ENCODE data around the gene TRPM1.
A peak's percentile ranks its signal among the peaks of the same experiment; 100 is the strongest.

TRPM1 gene

DNA sequence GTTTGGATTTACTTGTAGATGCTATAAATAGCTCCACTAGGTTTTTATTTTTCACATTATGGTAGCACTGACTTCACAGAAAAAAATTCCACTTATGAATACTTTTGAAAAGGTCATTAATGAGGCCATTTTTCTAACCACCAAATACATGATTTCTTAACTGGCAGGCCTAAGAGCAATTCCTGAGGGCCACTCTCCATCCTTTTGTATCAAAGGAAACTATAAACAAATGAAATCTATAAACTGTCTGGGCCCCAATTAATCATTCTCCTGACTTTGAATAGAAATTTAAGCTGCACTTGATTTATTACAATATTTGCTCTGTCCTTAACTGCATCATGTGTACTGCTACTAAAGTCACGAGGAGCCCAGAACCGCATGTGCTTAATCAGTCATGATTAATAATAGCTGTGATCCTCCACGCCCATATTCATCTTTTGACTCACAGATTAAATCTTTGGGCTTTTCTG, 85.0 kb downstream of the TRPM1 start:
- no peak for DNase-seq

DNA sequence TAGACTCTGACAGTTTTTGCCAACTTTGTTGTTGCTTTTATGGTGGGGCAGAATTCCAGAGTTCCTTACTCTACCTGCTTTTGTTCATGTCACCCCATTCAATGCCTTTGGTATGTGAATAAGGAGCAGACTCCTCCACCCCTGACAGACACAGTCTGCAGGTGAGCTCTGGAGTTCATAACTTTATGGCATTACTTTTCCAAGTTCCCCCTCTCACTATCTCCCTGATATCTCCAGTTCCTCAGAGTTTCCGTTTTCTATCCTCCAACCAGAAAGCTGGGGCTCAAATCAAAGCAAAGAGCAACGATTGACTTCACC, 87.0 kb downstream of the TRPM1 start:
- DNase-seq: no peak

DNA sequence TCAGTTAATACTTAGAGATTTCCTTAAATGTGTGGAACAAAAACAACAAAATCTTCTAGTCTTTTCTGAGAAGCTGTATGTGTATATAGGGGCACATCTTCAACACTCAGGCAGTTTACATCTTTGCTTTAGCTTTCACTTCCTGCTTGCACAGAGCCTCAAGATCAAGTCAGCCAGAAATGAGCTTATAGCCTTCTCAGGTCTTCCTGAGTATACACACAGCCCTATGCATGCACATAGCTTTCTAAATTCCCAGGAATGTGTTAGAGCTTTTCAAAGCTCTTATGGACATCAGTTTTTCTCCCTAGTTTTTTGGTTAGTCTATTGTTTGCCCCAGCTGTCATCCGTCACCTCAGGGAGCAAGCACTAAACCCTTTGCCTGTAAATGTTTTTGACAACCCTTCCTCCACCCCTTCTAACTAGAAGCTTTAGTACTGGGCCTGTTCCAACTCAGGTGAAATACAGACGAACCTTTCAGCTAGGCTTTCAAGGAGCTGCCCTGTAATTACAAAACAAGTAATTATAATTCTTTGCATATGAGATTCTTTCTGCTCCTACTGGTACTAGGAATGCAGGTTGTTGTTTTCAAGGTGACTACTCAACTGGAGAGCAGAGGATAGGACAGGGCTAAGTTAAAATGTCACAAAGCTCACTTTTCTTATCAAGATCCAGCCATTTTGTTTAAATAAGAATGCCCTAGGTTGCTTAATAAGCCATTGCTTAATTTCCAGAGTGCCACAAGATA, 87.5 kb downstream of the TRPM1 start:
- no peak for DNase-seq

DNA sequence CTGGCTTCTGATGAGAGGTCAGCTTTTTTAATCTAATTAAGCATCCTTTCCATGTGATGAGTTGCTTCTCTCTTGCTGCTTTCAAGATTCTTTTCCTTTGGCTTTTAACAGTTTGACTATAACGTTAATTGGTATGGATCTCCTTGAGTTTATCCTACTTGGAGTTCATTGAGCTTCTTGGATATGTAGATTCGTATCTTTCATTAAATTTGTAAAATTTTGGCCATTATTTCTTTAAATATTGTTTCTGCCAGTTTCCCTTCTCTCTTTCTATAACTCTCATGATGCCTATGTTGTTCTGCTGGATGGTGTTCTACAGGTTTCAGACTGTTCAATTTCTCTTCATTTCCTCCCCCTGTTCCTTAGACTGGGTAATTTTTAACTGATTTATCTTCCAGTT, 89.1 kb downstream of the TRPM1 start:
- no peak for DNase-seq

DNA sequence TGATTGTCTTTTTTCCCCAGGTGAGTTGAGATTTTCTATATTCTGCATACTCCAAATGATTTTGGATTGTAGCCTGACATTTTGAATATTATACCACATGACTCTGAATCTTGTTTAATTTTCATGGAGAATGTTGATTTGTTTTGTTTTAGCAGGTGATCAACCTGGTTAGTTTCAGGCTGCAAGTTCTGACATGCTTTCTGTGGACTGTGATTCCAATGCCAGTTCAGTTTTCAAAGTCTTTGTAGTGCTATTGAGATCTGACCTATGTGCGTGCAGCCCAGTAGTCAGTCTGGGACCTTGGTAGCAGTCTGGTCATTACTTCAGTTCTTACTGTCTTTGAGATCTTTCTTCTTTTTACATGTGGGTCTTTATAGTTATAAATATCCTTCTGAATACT, 91.5 kb downstream of the TRPM1 start:
- DNase-seq: no peak

DNA sequence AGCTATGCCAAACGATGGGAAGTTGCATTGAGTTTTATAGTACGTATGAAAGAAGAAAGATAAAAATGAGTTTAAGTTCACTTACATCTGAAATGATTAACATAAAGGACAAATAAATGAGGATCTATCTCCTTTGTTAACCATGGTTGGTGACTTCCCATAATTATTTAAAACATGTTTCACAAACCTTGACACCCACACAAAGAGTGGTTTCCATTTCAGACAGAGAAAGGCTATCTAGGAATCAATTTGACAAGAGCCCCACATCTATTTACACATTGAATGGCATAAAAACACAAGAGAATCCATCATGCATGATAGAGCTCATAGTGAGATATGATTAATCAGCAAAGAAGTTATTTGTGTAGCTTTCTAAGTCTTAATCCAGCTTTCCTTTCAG, 95.9 kb downstream of the TRPM1 start:
- DNase-seq: no peak

DNA sequence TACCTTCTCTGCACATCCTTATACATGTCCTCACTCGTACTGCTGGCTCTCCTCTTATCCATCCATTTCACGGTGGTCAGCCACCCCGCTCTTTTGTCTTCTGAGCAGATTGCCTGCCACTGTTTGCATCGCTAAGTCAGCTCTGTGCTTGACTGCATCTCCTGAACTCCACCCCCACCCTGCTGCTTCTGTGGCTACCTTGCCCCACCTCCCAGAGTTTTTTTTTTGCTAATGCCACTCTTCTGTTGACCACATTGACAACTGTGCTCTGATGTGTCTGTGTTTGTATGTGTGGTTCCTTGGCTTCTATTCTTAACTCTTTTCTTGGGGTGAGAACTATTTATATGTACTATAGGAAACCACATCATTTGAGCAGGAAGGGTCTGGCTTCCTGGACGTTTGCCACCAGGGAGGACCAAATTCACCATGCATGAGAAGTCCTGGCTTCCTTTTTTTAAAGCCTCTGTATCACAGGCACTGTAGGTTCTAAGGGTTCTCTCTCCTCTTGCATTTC, 97.2 kb downstream of the TRPM1 start:
- DNase-seq: no peak

DNA sequence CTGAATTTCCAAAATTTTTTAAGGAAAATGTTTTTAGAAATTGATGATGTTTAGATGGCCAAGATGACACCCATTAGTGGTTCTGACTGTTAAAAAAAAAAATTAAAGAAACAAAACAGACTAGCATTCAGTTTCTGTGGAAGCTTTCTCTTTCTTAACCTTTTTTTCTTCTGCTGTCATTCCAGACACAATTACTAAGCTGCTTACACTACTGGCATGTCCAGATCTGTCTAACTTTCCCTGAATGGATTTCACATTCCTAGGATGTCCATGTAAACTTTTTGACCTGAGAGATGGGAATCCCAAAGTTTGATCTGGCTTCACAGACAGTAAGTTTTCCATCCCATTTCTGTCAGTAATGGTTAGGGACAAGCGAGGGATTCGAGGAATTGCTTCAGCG, 99.8 kb downstream of the TRPM1 start:
- DNase-seq: no peak

DNA sequence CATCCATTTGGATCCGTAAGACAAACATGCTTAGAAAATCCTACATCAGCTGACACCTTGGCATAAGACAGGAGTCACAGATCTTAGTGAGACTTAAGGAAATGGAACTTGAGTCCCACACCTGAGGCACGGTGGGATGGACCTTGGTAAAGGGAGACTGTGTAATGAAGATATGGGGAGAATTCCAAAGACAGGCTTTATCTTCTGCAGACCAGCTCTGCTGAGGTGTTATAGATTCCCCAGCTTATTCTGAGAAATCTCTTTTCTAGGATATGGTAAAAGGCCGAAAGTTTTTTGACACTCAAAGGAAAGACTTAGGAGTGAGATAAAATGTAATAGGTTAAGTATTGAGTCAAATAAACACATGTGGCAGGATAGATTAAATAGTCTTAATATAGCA, 101.8 kb downstream of the TRPM1 start:
- no peak for DNase-seq

DNA sequence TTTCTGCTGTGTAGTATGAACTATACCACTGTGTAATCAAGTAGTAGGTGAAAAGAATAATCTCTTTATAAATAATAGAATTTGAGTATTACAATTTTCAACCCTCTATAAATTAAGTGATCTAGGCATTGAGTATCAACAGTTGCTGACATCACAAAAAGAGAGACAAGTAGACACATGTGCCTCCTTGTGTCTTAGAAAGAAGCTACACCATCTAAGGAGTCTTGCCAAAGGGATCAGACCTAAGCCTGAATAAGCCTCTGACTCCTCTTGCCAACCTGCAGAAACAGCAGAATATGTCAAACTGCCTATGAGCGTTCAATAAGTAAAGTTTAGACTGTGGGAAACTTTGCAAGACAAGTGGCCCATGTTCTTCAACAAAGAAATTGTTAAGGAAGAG, 104.3 kb downstream of the TRPM1 start:
- DNase-seq: no peak

DNA sequence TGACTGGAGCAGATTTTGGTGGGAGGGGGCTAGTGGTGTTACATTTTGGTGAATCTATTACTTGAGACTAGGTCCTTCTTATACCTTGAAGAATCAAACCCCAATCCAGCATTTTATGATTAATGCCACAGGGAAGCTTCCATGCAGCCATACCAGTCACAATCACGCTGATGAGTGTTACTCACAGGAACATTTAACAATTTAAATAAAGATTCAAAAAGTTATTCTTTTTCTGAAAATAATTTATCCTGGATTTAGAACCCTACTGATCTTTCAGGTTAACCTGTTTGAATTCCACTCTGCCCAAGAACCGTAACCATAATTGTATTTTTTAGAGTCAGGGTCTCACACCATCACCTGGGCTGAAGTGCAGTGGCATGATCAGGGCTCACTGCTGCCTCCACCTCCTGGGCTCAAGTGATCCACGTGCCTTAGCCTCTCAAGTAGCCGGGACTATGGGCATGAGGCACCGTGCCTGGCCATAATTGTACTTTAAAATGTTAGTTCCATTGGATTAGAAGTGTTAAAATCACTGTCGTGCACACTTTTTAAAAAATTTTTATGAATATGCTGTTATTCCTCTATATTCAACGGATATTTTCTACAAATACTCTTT, 109.2 kb downstream of the TRPM1 start:
- DNase-seq: no peak

DNA sequence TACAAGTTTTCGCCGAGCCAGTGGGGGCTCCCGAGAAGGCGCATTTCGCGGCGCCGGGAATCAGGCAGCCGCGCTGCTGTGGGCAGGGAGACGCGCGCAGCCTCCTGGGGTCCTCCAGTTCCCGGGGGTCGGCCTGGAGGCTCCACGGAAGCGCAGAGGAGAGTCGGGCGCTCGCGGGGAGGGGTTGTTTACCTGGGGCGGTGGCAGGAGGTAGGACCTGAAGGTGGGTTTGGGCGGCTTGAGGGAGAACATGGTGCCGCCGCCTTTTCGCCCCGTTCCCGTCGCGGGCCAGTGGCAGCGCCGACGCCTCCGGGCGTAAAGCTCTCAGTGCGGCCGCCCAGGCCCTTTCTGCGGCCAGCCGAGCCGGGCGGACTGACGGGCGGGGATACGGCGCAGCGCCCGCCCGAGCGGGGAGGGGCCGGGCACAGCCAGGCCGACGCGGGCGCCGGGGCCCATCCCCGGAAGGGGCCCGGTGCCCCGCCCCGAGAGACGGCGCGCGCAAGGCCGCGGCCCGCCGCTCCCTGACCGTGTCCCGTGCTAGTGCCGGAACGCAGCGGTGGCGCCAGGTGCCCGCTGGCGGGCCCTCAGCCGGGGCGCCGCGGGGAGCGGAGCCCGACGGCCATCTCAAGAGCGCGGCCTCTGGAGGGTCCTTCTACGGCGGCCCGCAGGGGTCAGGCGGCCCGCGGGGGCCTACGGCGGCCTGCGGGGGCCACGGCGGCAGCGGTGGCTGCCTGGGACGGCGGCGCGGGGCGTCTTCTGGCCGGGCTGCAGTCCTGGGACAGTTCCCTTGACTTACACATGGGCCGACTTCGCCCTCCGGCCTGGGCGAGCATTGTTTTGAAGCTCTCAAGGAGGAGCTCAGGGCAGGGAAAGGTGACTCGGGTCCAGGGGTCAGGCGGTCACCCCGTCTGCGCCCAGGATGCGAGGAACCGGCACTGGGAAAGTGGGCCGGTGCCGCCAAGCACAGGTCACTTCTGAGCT, 110.0 kb downstream of the TRPM1 start, which contains the start of gene MTMR10:
MTMR10 (minus strand) TSS at position 374 of the 981 bp plus-strand sequence; CDS start at position 252, 122 bp downstream.
- DNase-seq: peak; percentile 93

DNA sequence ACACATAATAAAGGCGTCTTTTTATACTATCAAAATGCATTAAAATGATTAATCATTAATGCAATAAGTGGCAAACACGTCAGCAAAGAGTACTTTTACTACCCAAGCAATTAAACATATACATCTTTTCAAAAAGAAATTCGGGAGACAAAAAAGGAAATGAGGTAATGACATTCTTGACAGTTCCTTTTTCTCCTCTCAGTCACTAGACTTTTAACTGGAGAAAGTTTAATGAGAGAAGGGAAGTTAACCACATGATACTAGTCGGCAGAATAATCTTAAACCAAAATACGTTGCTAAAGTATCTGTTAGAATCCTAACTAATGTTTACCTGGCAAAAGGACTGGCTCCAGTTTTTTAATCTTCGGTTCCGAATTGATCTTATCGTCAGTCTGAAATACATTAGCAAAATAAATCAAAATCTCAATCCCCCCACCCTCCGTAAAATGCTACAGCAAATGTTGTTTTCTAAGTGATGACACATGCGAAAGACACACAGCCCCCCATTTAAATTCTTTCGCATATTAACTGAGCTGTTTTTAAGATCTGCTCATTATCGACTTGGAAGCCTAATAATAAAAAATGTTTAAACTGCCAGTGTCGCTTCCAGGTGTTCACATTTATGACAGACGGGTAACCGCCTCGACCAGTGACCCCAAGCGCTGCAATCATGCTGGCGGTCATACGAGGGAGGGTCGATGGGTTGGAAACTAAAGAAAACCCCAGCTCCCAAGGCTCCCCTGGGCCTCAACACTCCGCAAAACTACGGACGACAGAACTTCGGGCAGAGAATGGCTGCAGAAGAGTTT, 110.9 kb downstream of the TRPM1 start:
- no peak for DNase-seq

DNA sequence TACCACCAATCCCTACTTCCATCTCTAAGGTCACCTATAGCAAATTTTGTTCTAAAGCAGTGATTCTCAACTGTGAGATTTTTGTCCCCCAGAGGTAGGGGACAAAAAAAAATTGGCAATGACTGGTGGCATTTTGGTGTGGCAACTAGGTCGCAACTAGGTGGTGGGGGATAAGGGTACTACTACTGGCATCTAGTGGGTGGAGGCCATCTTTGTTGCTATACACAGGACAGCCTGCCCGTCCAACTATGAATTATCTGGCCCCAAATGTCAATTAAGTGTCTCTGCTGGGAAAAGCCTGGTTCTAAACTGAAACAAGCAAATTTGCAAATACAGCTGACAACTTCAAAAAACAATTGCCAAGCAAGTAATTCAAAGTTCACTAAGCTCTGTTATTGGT, 111.5 kb downstream of the TRPM1 start:
- peak; percentile 12 for DNase-seq

DNA sequence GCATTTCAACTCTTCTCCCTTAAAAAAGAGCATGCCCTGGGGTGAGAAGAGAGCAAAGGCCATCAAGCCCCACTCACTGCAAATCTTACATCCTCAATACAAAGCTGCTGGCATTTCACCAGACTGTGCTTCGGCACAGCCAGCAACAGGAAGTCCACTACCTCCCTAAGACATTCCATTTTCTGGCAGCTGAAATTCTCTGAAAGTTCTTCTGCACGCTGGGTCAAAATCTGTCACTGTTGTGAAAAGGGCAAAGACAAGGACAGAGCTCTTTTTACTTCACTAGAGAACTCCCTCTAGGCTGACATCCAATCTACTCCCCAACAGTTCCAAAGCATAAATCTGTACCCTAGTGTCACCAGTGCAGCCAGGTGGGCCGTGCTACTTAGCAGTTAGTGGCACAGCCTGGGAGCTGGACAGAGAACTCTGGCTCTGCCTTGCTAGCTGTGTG, 116.4 kb downstream of the TRPM1 start:
- no peak for DNase-seq

DNA sequence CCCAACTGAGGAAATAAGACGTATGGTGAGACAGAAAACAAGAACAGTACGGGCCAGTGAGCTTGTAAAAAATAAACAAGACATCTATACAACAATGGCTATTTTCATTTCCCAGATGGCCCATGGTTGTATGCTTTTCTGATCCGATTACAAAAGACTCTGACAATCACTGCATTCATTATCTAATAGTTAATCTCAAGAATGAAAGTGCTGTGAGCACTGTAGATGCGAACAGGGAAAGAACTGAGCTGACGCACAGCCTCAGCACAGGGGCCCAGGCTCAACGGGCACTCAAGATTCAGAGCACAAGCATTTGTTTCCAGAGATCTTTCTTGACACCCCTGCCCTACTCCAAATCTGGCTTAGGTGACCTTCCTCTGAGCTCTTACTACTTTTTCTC, 117.0 kb downstream of the TRPM1 start:
- no peak for DNase-seq

DNA sequence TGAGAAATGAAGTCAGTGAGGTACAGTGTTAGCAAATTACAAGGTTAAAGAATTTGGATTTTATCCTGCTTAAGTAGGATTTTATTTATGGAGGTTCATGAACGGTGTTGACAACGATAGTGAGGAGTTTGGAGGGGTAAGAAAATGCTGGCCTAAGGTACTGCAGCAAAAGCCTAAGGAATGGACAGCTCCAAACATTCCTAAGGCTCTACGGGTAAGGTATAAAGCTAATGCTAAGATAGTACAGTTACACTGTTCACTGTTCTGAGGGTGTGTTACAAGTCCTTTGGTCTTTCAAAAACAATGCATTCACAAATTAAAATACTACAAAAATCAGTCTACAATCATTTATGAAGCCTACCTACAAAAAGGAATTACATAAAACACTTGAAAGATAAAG, 117.4 kb downstream of the TRPM1 start:
- DNase-seq: no peak

DNA sequence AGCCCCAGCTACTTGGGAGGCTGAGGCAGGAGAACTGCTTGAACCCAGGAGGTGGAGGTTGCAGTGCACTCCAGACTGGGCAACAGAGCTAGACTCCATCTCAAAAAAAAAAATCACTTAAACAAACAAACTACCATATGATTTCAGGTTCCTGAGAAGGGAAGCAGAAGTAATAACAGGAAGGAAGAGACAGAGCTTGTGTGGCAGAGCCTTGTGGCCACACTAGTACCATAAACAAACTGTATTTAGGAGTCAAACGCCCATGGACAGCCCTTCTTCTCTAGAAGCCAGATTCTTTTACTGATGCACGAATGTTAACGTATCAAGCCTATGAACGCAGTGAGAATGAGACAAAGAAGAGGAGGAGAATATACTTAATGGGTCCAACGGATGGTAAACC, 122.1 kb downstream of the TRPM1 start:
- DNase-seq: no peak

DNA sequence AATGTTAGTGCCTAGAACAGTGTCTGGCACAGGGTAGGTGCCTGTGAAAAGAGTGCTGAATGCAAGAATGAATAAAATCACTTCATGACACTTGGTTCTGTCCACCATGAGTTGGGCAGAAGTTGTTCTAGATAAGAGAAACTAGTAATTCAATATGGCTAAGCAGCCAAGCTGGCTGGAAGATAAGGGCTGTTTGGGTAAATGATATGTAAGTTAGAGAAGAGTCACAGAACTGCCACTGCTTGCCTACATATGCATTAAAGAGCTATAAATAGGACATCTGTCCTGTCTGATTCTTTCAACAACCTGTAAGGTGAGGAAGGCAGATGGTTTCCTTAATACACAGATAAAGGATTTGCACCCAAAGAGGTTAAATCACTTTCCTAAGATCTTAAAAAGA, 123.2 kb downstream of the TRPM1 start:
- no peak for DNase-seq

DNA sequence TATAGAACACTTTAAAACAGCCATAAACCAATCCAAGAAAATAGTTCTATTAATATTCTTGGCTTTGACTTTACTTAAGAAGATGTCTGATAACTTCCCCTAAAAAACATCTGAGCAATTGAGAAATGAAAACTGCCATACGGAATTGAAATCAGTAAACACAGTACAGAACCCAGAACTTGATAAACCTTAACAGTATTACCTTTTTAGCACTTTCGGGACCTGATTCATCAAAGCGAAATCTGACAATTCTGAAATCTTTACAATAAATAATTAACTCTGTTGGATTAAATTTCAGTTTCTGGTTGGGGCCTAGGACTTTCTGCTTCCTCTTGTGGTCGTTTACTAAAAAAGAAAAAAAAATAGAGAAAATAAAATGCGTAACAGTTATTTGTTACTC, 127.4 kb downstream of the TRPM1 start:
- no peak for DNase-seq

DNA sequence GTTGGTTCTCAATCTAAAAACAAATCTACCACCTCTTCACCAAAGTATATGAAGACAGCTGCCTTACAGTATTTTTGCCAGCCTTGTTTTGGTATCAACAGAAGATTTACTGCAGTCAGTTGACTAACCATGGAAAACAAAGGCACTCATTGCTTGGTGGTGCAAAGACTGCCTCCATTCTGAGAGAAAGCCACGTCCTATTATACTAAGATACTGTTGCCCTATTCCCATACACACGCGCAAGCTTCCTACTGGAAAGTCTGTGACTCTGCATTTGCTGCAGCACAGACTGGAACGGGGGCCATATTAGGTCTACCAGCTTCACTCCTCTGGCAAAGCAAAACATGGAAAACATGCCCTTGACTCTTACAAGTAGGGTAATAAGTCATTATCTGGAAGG, 128.1 kb downstream of the TRPM1 start:
- DNase-seq: no peak

DNA sequence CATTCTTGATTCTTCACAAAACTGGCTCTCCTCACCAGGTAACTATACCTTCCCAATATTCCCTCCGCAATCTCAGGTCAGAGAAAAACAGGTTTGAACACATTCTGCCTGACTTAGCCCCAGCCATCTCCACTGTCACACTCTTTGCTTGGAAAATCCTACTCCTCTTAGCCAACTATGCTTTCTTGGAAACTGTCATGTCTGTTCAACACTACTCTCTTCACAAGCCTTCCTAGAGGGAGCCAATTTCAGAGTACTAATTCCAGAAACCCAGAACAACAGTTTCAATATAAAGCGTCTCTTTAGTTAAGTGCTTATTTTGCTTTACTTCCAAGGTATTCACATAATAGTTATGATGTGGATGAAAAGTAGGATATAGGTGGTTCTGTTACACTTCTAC, 131.8 kb downstream of the TRPM1 start:
- DNase-seq: no peak
